GM23338 (cell line): Measurements from ENCODE around the gene ASAP2. TPM values are rescaled to one million over a fixed set of nuclear protein-coding genes. Genes with fewer than 3 reads are reported as not detected.

Source experiments
- ATAC-seq: fragments of 200-7000 bp; cut with Tn5 transposase; 3 replicates; pipeline ENCODE4 v1.9.1; 2020
- DNase-seq: peaks from one replicate; pipeline ENCODE4 v3.0.0-alpha.2; 2015; ENCODE audit warnings: low spot score
- H2AFZ ChIP-seq: fragments of 200-600 bp; sonication (generic); 2 replicates; pipeline ENCODE4 v1.8.0; 2016; ENCODE audit warnings: antibody characterized with exemption, mild to moderate bottlenecking, moderate library complexity
- H3F3A ChIP-seq: fragments of 200-600 bp; sonication (generic); replicated peaks from 2 replicates; pipeline ENCODE4 v1.8.0; 2017; ENCODE audit warnings: antibody characterized with exemption, mixed run types, low read depth
- H3K27ac ChIP-seq: fragments of 200-600 bp; sonication (generic); 2 replicates; pipeline ENCODE4 v1.6.1; 2016; ENCODE audit warnings: low read depth
- H3K27me3 ChIP-seq: fragments of 200-600 bp; sonication (generic); 2 replicates; pipeline ENCODE4 v1.8.0; 2016; ENCODE audit warnings: mild to moderate bottlenecking, mixed run types, moderate library complexity; ENCODE audit not compliant: insufficient read depth
- H3K36me3 ChIP-seq: fragments of 200-600 bp; sonication (generic); 2 replicates; pipeline ENCODE4 v1.8.0; 2016; ENCODE audit warnings: mild to moderate bottlenecking; ENCODE audit not compliant: insufficient read depth
- H3K4me1 ChIP-seq: fragments of 200-600 bp; sonication (generic); 2 replicates; pipeline ENCODE4 v1.8.0; 2016; ENCODE audit warnings: mild to moderate bottlenecking, moderate library complexity; ENCODE audit not compliant: insufficient read depth
- H3K4me2 ChIP-seq: fragments of 200-600 bp; sonication (generic); 2 replicates; pipeline ENCODE4 v1.7.1; 2017; ENCODE audit warnings: mixed run types
- H3K4me3 ChIP-seq: fragments of 200-600 bp; sonication (generic); 2 replicates; pipeline ENCODE4 v1.6.1; 2016; ENCODE audit warnings: mixed run types
- H3K79me2 ChIP-seq: fragments of 200-600 bp; sonication (generic); replicated peaks from 2 replicates; pipeline ENCODE4 v1.8.0; 2017; ENCODE audit warnings: mild to moderate bottlenecking; ENCODE audit not compliant: insufficient read depth
- H3K9me2 ChIP-seq: fragments of 200-600 bp; sonication (generic); 2 replicates; pipeline ENCODE4 v1.8.0; 2017; ENCODE audit not compliant: insufficient read depth
- H4K20me1 ChIP-seq: fragments of 200-600 bp; sonication (generic); replicated peaks from 2 replicates; pipeline ENCODE4 v1.8.0; 2017; ENCODE audit warnings: mild to moderate bottlenecking; ENCODE audit not compliant: insufficient read depth
- H3K27ac Mint-ChIP-seq: 2 replicates; pipeline ENCODE4 v1.8.0; 2020; ENCODE audit warnings: inconsistent platforms, mild to moderate bottlenecking, moderate library complexity, mixed read lengths
- H3K27me3 Mint-ChIP-seq: 3 replicates; pipeline ENCODE4 v1.8.0; 2022; ENCODE audit warnings: low read depth, mild to moderate bottlenecking, moderate library complexity, mixed read lengths, inconsistent platforms; ENCODE audit not compliant: insufficient read depth, poor library complexity
- H3K36me3 Mint-ChIP-seq: 3 replicates; pipeline ENCODE4 v1.8.0; 2021; ENCODE audit warnings: low read depth, mild to moderate bottlenecking, inconsistent platforms, moderate library complexity, mixed read lengths
- H3K4me1 Mint-ChIP-seq: 3 replicates; pipeline ENCODE4 v1.8.0; 2020; ENCODE audit warnings: mild to moderate bottlenecking, inconsistent platforms, mixed read lengths
- H3K4me3 Mint-ChIP-seq: 3 replicates; pipeline ENCODE4 v1.8.0; 2021; ENCODE audit warnings: moderate library complexity, mild to moderate bottlenecking, inconsistent platforms, mixed read lengths
- H3K9me3 Mint-ChIP-seq: 3 replicates; pipeline ENCODE4 v1.8.0; 2020; ENCODE audit warnings: moderate library complexity, mild to moderate bottlenecking, inconsistent platforms, mixed read lengths
- CREB1 ChIP-seq: fragments of 250-450 bp; sonication (Bioruptor Pico); IDR thresholded peaks from 2 replicates; pipeline ENCODE4 v1.5.0; 2020; ENCODE audit warnings: low read depth, mild to moderate bottlenecking, moderate library complexity
- EZH2 ChIP-seq: fragments of 200-600 bp; sonication (generic); IDR thresholded peaks from one replicate; pipeline ENCODE4 v1.8.0; 2017; ENCODE audit warnings: antibody characterized with exemption, mild to moderate bottlenecking, low read depth; ENCODE audit not compliant: unreplicated experiment
- EZH2phosphoT487 ChIP-seq: fragments of 200-600 bp; sonication (generic); IDR thresholded peaks from one replicate; pipeline ENCODE4 v1.8.1; 2018; ENCODE audit warnings: antibody characterized with exemption; ENCODE audit not compliant: unreplicated experiment
- JUNB ChIP-seq: IDR thresholded peaks from one replicate; pipeline ENCODE4 v1.6.1; 2016; ENCODE audit warnings: antibody characterized with exemption; ENCODE audit not compliant: unreplicated experiment
- NANOG ChIP-seq: IDR thresholded peaks from 2 replicates; pipeline ENCODE4 v1.6.1; 2016; ENCODE audit warnings: antibody characterized with exemption, borderline replicate concordance
- POLR2AphosphoS5 ChIP-seq: IDR thresholded peaks from 2 replicates; pipeline ENCODE4 v1.6.1; 2016; ENCODE audit warnings: antibody characterized with exemption, low read depth
- STAT1 ChIP-seq: IDR thresholded peaks from one replicate; pipeline ENCODE4 v1.6.1; 2016; ENCODE audit warnings: antibody characterized with exemption; ENCODE audit not compliant: unreplicated experiment
- ZNF114 ChIP-seq: fragments of 250-450 bp; sonication (Bioruptor Pico); IDR thresholded peaks from 2 replicates; pipeline ENCODE4 v1.5.0; 2020; ENCODE audit warnings: mild to moderate bottlenecking, moderate library complexity
- ZNF331 ChIP-seq: fragments of 250-450 bp; sonication (Bioruptor Pico); IDR thresholded peaks from 2 replicates; pipeline ENCODE4 v1.5.0; 2020; ENCODE audit warnings: low read depth, mild to moderate bottlenecking, moderate library complexity
- polyA plus RNA-seq: library from polyadenylated mRNA; unstranded; fragments of >200 nt; fragmentation: Nextera tagmentation; extraction: Ambion mirVana; gene quantifications from 2 replicates; pipeline ENCODE4 v1.2.1, GENCODE V29; 2016
- total RNA-seq: library from RNA; depleted of rRNA; stranded (reverse); fragments of >200 nt; shearing (Covaris generic); gene quantifications from 2 replicates; pipeline ENCODE4 v1.2.3, GENCODE V29; 2014
- TF ChIP-seq, protein P1 (sequence below), 2 experiments: fragments of 200-600 bp in 1 of 2; sonication (generic) in 1 of 2; conservative IDR thresholded peaks; 2 replicates each; pipeline versions ENCODE4 v1.5.1 to v1.6.1; 2016 to 2017; ENCODE audit warnings: antibody characterized with exemption in 2 of 2, low read depth in 2 of 2, mild to moderate bottlenecking in 2 of 2, moderate library complexity in 1 of 2
- TF ChIP-seq, protein P2 (sequence below): IDR thresholded peaks from one replicate; pipeline ENCODE4 v1.6.1; 2018; ENCODE audit warnings: antibody characterized with exemption; ENCODE audit not compliant: unreplicated experiment
- TF ChIP-seq, protein P3 (sequence below): IDR thresholded peaks from 2 replicates; pipeline ENCODE4 v1.6.1; 2016; ENCODE audit warnings: antibody characterized with exemption
- TF ChIP-seq, protein P4 (sequence below): fragments of 250-450 bp; sonication (Bioruptor Pico); IDR thresholded peaks from 2 replicates; pipeline ENCODE4 v1.5.0; 2020; ENCODE audit warnings: mild to moderate bottlenecking, moderate library complexity

ASAP2 gene
- total and polyA plus RNA-seq, 2 experiments from 2014 or later: 2.6 to 15.6 TPM

DNA sequence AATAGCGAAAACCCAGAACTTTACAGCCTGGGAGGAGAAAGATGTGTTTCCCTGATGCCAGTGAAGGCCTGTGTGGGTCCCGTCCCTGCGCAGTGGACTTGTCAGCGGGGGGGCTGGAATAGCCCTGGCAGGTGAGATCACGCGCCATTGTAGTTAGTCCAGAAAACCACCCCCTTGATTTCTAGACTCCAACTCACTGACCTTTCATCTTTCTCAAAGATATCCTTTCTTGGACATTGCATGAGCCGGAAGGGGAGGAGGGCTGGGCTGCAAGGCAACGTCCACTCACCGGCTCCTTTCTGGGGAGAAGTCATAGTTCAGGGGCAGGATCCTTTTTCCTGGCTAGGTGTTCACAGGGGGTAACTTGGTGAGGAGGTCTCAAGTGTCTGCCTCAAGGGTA lies 22.3 kb upstream of the ASAP2 start:
- no peak overlapping the region for H3K27ac Mint-ChIP-seq
- no peaks in the 10 kb centered on the region for H3K79me2 ChIP-seq
- H3K4me2 ChIP-seq: no peak overlapping the region
- H3F3A ChIP-seq: no peaks in the 10 kb centered on the region
- no peaks in the 10 kb centered on the region for H3K36me3 Mint-ChIP-seq
- DNase-seq: no peak
- no peaks in the 10 kb centered on the region; the same call in 1 of the 2 replicates for H4K20me1 ChIP-seq
- H2AFZ ChIP-seq: peak overlapping the region; percentile 60; the same call in 1 of the 2 replicates
- no peaks in the 10 kb centered on the region for H3K27me3 ChIP-seq
- H3K9me2 ChIP-seq: no peaks in the 10 kb centered on the region
- no peak overlapping the region for H3K27ac ChIP-seq
- H3K4me3 Mint-ChIP-seq: no peak overlapping the region
- H3K4me1 Mint-ChIP-seq: peaks cover 15% of the 10 kb centered on the region
- no peaks in the 10 kb centered on the region; the same call in none of the 2 replicates for H3K4me1 ChIP-seq
- TF ChIP-seq, protein P1, sequence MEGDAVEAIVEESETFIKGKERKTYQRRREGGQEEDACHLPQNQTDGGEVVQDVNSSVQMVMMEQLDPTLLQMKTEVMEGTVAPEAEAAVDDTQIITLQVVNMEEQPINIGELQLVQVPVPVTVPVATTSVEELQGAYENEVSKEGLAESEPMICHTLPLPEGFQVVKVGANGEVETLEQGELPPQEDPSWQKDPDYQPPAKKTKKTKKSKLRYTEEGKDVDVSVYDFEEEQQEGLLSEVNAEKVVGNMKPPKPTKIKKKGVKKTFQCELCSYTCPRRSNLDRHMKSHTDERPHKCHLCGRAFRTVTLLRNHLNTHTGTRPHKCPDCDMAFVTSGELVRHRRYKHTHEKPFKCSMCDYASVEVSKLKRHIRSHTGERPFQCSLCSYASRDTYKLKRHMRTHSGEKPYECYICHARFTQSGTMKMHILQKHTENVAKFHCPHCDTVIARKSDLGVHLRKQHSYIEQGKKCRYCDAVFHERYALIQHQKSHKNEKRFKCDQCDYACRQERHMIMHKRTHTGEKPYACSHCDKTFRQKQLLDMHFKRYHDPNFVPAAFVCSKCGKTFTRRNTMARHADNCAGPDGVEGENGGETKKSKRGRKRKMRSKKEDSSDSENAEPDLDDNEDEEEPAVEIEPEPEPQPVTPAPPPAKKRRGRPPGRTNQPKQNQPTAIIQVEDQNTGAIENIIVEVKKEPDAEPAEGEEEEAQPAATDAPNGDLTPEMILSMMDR (conservative IDR thresholded peaks at IDR 0.05; ENCODE audit: low read depth in 2 of 2): no peak
- TF ChIP-seq EZH2phosphoT487 (no peak), STAT1 (no peak), EZH2 (no peak), POLR2AphosphoS5 (no peak), CREB1 (CRISPR knock-in tag) (no peak), ZNF331 (CRISPR knock-in tag) (no peak), NANOG (no peak), JUNB (no peak), ZNF114 (CRISPR knock-in tag) (no peak)
- TF ChIP-seq, protein P2, sequence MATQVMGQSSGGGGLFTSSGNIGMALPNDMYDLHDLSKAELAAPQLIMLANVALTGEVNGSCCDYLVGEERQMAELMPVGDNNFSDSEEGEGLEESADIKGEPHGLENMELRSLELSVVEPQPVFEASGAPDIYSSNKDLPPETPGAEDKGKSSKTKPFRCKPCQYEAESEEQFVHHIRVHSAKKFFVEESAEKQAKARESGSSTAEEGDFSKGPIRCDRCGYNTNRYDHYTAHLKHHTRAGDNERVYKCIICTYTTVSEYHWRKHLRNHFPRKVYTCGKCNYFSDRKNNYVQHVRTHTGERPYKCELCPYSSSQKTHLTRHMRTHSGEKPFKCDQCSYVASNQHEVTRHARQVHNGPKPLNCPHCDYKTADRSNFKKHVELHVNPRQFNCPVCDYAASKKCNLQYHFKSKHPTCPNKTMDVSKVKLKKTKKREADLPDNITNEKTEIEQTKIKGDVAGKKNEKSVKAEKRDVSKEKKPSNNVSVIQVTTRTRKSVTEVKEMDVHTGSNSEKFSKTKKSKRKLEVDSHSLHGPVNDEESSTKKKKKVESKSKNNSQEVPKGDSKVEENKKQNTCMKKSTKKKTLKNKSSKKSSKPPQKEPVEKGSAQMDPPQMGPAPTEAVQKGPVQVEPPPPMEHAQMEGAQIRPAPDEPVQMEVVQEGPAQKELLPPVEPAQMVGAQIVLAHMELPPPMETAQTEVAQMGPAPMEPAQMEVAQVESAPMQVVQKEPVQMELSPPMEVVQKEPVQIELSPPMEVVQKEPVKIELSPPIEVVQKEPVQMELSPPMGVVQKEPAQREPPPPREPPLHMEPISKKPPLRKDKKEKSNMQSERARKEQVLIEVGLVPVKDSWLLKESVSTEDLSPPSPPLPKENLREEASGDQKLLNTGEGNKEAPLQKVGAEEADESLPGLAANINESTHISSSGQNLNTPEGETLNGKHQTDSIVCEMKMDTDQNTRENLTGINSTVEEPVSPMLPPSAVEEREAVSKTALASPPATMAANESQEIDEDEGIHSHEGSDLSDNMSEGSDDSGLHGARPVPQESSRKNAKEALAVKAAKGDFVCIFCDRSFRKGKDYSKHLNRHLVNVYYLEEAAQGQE: no peak
- TF ChIP-seq, protein P3, sequence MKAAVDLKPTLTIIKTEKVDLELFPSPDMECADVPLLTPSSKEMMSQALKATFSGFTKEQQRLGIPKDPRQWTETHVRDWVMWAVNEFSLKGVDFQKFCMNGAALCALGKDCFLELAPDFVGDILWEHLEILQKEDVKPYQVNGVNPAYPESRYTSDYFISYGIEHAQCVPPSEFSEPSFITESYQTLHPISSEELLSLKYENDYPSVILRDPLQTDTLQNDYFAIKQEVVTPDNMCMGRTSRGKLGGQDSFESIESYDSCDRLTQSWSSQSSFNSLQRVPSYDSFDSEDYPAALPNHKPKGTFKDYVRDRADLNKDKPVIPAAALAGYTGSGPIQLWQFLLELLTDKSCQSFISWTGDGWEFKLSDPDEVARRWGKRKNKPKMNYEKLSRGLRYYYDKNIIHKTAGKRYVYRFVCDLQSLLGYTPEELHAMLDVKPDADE: no peak
- TF ChIP-seq, protein P4, sequence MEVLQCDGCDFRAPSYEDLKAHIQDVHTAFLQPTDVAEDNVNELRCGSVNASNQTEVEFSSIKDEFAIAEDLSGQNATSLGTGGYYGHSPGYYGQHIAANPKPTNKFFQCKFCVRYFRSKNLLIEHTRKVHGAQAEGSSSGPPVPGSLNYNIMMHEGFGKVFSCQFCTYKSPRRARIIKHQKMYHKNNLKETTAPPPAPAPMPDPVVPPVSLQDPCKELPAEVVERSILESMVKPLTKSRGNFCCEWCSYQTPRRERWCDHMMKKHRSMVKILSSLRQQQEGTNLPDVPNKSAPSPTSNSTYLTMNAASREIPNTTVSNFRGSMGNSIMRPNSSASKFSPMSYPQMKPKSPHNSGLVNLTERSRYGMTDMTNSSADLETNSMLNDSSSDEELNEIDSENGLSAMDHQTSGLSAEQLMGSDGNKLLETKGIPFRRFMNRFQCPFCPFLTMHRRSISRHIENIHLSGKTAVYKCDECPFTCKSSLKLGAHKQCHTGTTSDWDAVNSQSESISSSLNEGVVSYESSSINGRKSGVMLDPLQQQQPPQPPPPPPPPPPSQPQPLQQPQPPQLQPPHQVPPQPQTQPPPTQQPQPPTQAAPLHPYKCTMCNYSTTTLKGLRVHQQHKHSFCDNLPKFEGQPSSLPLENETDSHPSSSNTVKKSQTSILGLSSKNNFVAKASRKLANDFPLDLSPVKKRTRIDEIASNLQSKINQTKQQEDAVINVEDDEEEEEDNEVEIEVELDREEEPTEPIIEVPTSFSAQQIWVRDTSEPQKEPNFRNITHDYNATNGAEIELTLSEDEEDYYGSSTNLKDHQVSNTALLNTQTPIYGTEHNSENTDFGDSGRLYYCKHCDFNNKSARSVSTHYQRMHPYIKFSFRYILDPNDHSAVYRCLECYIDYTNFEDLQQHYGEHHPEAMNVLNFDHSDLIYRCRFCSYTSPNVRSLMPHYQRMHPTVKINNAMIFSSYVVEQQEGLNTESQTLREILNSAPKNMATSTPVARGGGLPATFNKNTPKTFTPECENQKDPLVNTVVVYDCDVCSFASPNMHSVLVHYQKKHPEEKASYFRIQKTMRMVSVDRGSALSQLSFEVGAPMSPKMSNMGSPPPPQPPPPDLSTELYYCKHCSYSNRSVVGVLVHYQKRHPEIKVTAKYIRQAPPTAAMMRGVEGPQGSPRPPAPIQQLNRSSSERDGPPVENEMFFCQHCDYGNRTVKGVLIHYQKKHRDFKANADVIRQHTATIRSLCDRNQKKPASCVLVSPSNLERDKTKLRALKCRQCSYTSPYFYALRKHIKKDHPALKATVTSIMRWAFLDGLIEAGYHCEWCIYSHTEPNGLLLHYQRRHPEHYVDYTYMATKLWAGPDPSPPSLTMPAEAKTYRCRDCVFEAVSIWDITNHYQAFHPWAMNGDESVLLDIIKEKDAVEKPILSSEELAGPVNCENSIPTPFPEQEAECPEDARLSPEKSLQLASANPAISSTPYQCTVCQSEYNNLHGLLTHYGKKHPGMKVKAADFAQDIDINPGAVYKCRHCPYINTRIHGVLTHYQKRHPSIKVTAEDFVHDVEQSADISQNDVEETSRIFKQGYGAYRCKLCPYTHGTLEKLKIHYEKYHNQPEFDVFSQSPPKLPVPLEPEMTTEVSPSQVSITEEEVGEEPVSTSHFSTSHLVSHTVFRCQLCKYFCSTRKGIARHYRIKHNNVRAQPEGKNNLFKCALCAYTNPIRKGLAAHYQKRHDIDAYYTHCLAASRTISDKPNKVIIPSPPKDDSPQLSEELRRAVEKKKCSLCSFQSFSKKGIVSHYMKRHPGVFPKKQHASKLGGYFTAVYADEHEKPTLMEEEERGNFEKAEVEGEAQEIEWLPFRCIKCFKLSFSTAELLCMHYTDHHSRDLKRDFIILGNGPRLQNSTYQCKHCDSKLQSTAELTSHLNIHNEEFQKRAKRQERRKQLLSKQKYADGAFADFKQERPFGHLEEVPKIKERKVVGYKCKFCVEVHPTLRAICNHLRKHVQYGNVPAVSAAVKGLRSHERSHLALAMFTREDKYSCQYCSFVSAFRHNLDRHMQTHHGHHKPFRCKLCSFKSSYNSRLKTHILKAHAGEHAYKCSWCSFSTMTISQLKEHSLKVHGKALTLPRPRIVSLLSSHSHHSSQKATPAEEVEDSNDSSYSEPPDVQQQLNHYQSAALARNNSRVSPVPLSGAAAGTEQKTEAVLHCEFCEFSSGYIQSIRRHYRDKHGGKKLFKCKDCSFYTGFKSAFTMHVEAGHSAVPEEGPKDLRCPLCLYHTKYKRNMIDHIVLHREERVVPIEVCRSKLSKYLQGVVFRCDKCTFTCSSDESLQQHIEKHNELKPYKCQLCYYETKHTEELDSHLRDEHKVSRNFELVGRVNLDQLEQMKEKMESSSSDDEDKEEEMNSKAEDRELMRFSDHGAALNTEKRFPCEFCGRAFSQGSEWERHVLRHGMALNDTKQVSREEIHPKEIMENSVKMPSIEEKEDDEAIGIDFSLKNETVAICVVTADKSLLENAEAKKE (CRISPR knock-in tag): no peak
- ATAC-seq: no peak
- H3K9me3 Mint-ChIP-seq: no peaks in the 10 kb centered on the region; the same call in 2 of the 3 replicates
- peaks cover 6% of the 10 kb centered on the region for H3K27me3 Mint-ChIP-seq
- no peak overlapping the region for H3K4me3 ChIP-seq
- H3K36me3 ChIP-seq: no peaks in the 10 kb centered on the region
